Measurements from ENCODE around the gene STK11IP.

Gene STK11IP

DNA sequence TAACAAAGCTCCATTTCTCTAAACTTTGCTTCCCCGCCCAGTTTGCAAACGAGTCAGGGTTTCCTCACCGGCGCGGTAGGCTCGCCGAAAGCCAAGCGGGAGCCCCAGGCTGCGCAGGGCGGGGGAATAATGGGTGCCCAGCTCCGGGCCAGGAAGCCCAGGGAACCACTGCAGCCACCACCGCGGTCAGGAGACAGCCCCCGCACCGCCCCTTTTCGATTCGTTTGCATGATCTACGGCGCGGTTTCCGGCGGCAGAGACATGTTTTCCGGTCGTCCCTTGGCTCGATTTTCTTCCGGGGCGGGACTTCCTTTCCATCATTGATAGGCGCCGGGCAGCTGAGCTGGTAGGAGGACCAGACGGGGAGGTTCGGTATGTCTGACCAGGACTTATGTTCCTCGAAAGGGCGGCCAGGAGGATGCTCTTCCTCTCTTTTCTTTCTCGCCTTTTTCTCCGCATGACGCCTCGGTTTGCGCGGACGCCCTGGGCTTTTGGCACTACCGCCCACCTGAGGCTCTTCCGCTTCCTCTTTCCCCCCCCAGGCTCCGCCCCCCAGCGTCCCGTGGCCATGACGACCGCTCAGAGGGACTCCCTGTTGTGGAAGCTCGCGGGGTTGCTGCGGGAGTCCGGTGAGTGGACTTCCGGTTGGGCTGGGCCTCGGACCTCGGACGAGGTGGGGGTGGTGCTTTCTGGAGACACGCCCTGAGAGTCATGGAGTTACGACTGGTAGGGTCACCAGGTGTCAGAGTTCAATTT lies at the start of gene STK11IP:
TSS of gene STK11IP (plus strand) at position 306 of the 756 bp plus-strand sequence. CDS start at position 569, 263 bp downstream.
- peak; percentile 87 for DNase-seq

DNA sequence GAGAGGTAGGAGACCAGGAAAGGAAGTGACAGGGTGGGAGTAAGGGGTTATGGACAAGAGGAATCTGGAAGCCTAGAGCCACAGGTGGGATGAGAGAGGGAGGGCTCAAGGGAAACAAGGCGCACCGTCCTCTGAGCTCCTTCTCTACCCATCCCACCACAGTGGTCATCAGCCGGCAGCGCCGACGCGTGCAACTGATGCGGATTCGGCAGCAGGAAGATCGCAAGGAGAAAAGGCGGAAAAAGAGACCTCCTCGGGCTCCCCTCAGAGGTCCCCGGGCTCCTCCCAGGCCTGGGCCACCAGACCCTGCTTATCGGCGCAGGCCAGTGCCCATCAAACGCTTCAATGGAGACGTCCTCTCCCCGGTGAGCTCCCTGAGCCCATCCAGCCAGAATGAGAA lies 48.7 kb upstream of the STK11IP start:
- DNase-seq, result no peak

- no peak for DNase-seq
Measured at GRCh38 chr2:219549619-219550018, 48.0 kb upstream of the STK11IP start.

GRCh38 chr2:219551441-219552381 lies 45.9 kb upstream of the STK11IP start:
- DNase-seq, result no peak

- DNase-seq, result peak; percentile 53
Measured at GRCh38 chr2:219552382-219553167, 45.1 kb upstream of the STK11IP start.

- no peak for DNase-seq
Measured at GRCh38 chr2:219553168-219553417, 44.6 kb upstream of the STK11IP start.

GRCh38 chr2:219553463-219553963 lies 44.1 kb upstream of the STK11IP start:
- DNase-seq, result no peak

DNA sequence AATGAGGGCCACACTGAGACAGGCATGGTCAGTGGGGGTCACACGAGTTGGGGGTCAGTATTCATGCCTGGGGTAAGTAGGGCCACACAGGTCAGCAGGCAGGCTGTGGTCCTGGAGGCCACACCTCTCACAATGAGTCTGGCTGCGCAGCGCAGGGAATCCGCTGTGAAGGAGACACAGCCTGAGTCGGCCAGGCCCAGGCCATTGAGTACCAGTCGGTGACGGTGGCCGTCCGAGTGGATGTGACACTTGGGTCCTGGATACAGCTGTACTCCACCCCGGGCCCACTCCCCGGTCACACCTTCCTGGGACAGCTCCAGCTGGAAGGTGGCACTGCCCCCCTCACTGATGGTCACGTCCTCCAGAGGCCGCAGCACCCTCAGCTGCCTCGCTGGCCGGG lies 43.3 kb upstream of the STK11IP start:
- no peak for DNase-seq

GRCh38 chr2:219555956-219556355 lies 41.7 kb upstream of the STK11IP start:
- DNase-seq, result no peak

- no peak for DNase-seq
Measured at GRCh38 chr2:219556413-219556812, 41.2 kb upstream of the STK11IP start.

DNA sequence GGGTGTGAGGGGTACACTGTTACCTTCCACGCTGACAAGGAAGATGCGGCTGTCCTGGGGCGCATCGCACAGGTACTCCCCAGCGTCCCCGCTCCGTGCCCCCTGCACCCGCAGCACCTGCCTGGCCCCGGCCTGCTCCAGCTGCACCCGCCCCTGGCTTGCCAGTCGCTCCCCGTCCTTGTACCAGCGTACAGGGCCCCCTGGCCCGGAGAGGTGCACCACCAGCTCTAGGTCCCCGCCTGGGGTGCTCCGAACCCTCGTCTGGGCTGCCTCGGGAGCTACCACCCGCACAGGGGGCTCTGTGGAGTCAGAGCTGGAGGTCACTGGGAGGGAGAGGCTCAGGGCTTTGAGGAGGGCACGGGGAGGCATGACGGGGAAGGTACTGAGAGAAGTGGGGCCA lies 40.3 kb upstream of the STK11IP start:
- no peak for DNase-seq

- DNase-seq, result no peak
Measured at GRCh38 chr2:219557791-219558785, 39.6 kb upstream of the STK11IP start.

- no peak for DNase-seq
Measured at GRCh38 chr2:219559156-219559915, 38.3 kb upstream of the STK11IP start.

DNA sequence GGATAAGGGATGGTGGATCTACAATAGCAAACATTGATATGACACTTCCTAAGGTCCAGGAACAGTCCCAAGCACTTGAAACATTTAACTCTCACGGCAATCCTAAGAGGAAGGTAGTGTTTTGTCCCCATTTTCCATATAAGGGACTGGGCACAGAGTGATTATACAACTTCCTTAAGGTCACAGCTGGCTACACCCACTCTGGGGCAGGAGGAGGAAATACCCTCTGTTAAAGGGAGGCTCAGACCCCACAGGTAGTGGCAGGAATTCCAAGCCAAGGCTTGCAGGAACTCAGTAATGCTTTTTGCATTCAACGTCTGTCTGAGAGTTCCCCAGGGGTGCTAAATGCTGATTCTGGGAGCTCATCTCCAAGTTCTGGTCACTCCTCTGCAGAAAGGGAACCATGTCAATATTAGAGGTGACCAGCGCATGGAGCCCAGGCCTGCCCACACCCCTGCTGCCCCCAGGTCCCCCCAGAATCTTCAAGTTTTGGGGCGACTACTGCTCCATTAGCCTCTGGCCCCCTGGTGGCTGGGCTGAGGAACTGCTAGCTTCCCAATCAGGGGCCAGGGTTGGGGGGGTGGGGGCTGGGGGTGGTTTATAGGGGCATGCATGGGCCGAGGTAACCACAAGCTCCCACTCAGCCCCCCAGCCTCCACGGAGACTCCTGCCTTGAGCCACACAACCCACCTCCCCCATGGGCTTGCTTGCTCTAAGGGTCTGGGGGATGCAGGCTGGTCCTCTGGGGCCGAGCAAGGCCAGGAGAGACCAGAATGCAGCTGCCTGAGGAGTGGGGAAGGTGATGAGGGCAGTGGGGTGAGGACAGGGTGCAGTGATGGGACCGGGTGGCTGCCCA lies 37.4 kb upstream of the STK11IP start:
- DNase-seq, result peak; percentile 5

DNA sequence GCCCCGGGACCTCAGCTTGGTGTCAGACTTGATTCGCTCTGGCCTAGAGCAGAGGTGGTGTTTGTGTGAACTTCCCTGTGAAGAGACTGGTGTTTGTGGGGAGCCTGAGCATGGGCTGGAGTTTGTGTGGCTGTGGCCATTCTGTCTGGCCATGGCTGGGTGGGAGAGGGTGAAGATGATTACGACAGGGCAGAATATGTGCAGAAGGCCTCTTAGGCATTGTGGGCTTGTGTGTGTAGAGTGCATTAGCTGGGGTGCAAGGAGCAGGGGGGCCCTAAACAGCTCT lies 36.8 kb upstream of the STK11IP start:
- DNase-seq, result no peak

DNA sequence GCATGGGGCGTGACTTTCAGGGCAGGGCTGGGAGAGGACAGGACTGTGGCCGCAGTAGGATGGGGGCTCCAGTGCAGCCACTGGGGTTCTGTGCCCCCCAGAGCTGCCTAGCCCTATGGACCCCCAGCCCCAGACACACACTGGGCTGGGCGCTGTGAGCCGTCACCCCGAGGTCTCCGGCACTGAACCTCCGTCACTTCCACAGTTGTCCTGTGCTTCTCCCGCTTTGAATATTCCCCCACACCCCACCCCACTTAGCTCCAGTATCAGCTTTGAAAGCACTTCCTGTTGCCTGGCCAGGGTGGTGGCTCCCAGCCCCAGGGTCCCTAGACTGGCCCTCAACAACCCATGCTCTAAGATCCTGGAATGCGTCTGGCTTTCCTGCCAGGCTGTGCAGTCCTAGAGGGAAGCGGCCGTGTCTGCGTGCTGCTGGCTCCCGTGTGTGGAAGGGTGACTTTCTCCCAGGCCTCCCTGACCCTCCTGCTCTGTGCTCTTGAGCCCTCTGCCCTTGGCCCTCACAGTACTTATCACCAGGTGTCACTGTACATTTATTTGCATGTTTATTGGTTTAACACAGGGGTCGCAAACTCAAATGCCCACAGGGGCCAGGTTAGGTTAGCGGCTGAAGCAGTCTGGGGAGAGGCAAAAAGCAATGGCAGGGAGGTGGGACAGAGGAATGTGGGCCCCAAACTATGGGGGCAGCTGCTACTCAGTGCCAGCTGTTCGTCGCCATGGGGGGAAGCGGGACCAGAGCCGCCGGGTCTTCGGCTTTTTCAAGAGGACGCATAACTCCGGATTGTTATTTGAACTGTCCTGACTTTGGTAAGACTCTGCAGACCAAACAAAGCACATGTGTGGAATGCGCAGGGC lies 36.2 kb upstream of the STK11IP start:
- DNase-seq, result no peak

- no peak for DNase-seq
Measured at GRCh38 chr2:219562049-219563020, 35.3 kb upstream of the STK11IP start.
